ENCODE measurements around the gene NMT1. TPM values are rescaled to one million over a fixed set of nuclear protein-coding genes. Genes with fewer than 3 reads are reported as not detected.

NMT1 gene
- total and polyA plus RNA-seq, 2 of the 13 experiments (the other 11 are each of a cell fraction or from before 2014, with no cell fraction given): 75.7 to 142 TPM

GRCh38 chr17:45060797-45061605, at the start of gene NMT1 (continued):
- TF ChIP-seq, protein P1, sequence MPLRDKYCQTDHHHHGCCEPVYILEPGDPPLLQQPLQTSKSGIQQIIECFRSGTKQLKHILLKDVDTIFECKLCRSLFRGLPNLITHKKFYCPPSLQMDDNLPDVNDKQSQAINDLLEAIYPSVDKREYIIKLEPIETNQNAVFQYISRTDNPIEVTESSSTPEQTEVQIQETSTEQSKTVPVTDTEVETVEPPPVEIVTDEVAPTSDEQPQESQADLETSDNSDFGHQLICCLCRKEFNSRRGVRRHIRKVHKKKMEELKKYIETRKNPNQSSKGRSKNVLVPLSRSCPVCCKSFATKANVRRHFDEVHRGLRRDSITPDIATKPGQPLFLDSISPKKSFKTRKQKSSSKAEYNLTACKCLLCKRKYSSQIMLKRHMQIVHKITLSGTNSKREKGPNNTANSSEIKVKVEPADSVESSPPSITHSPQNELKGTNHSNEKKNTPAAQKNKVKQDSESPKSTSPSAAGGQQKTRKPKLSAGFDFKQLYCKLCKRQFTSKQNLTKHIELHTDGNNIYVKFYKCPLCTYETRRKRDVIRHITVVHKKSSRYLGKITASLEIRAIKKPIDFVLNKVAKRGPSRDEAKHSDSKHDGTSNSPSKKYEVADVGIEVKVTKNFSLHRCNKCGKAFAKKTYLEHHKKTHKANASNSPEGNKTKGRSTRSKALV (CRISPR knock-in tag; IDR thresholded peaks at IDR 0.05): no peak; the same call in none of the 2 replicates
- TF ChIP-seq SMC3 (IDR thresholded peaks at IDR 0.05; ENCODE audit: low read length): no peak
- TF ChIP-seq, protein P2, sequence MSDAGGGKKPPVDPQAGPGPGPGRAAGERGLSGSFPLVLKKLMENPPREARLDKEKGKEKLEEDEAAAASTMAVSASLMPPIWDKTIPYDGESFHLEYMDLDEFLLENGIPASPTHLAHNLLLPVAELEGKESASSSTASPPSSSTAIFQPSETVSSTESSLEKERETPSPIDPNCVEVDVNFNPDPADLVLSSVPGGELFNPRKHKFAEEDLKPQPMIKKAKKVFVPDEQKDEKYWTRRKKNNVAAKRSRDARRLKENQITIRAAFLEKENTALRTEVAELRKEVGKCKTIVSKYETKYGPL (CRISPR knock-in tag; IDR thresholded peaks at IDR 0.05): peak; percentile 53; the same call in 1 of the 2 replicates
- TF ChIP-seq POLR2AphosphoS5 (IDR thresholded peaks at IDR 0.05; ENCODE audit: low read depth, low read length): peak; percentile 92
- TF ChIP-seq ZFP36L2 (CRISPR knock-in tag; IDR thresholded peaks at IDR 0.05): peak; percentile 83; the same call in 1 of the 2 replicates
- TF ChIP-seq, protein P3, sequence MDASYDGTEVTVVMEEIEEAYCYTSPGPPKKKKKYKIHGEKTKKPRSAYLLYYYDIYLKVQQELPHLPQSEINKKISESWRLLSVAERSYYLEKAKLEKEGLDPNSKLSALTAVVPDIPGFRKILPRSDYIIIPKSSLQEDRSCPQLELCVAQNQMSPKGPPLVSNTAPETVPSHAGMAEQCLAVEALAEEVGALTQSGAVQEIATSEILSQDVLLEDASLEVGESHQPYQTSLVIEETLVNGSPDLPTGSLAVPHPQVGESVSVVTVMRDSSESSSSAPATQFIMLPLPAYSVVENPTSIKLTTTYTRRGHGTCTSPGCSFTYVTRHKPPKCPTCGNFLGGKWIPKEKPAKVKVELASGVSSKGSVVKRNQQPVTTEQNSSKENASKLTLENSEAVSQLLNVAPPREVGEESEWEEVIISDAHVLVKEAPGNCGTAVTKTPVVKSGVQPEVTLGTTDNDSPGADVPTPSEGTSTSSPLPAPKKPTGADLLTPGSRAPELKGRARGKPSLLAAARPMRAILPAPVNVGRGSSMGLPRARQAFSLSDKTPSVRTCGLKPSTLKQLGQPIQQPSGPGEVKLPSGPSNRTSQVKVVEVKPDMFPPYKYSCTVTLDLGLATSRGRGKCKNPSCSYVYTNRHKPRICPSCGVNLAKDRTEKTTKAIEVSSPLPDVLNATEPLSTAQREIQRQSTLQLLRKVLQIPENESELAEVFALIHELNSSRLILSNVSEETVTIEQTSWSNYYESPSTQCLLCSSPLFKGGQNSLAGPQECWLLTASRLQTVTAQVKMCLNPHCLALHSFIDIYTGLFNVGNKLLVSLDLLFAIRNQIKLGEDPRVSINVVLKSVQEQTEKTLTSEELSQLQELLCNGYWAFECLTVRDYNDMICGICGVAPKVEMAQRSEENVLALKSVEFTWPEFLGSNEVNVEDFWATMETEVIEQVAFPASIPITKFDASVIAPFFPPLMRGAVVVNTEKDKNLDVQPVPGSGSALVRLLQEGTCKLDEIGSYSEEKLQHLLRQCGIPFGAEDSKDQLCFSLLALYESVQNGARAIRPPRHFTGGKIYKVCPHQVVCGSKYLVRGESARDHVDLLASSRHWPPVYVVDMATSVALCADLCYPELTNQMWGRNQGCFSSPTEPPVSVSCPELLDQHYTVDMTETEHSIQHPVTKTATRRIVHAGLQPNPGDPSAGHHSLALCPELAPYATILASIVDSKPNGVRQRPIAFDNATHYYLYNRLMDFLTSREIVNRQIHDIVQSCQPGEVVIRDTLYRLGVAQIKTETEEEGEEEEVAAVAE (CRISPR knock-in tag; IDR thresholded peaks at IDR 0.05; ENCODE audit: borderline replicate concordance): peak; percentile 100
- peak; percentile 80; the same call in 1 of the 2 replicates for TF ChIP-seq RELA (CRISPR knock-in tag; IDR thresholded peaks at IDR 0.05)
- TF ChIP-seq ARHGAP35 (CRISPR knock-in tag; IDR thresholded peaks at IDR 0.05; ENCODE audit: borderline replicate concordance): peak; percentile 74
- TF ChIP-seq RCOR2 (CRISPR knock-in tag; IDR thresholded peaks at IDR 0.05): no peak; the same call in 1 of the 2 replicates
- peak; percentile 99 for TF ChIP-seq TAF1 (CRISPR knock-in tag; IDR thresholded peaks at IDR 0.05)
- peak; percentile 97 for TF ChIP-seq NFYB (CRISPR knock-in tag; IDR thresholded peaks at IDR 0.05)
- TF ChIP-seq ZFY (CRISPR knock-in tag; IDR thresholded peaks at IDR 0.05): peak; percentile 99
- peak; percentile 86 for TF ChIP-seq PHF20 (CRISPR knock-in tag; IDR thresholded peaks at IDR 0.05)
- TF ChIP-seq MED1 (CRISPR knock-in tag; IDR thresholded peaks at IDR 0.05): peak; percentile 59
- TF ChIP-seq CEBPB (IDR thresholded peaks at IDR 0.05; ENCODE audit: borderline replicate concordance, low read depth, low read length): peak; percentile 66
- TF ChIP-seq ARID2 (CRISPR knock-in tag; IDR thresholded peaks at IDR 0.05; ENCODE audit: borderline replicate concordance): no peak
- peak; percentile 54 for TF ChIP-seq GABPA (IDR thresholded peaks at IDR 0.05; ENCODE audit: low read depth, low read length)
- peak; percentile 88 for TF ChIP-seq GABPA (CRISPR knock-in tag; IDR thresholded peaks at IDR 0.05; ENCODE audit: low read depth)
- TF ChIP-seq CERS6 (CRISPR knock-in tag; IDR thresholded peaks at IDR 0.05): no peak; the same call in 1 of the 2 replicates
- TF ChIP-seq, protein P4, sequence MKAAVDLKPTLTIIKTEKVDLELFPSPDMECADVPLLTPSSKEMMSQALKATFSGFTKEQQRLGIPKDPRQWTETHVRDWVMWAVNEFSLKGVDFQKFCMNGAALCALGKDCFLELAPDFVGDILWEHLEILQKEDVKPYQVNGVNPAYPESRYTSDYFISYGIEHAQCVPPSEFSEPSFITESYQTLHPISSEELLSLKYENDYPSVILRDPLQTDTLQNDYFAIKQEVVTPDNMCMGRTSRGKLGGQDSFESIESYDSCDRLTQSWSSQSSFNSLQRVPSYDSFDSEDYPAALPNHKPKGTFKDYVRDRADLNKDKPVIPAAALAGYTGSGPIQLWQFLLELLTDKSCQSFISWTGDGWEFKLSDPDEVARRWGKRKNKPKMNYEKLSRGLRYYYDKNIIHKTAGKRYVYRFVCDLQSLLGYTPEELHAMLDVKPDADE (CRISPR knock-in tag; IDR thresholded peaks at IDR 0.05): peak; percentile 45; the same call in 1 of the 2 replicates
- no peak for TF ChIP-seq MATR3 (CRISPR knock-in tag; IDR thresholded peaks at IDR 0.05)

Data from HepG2 (cell line).